B cell (primary cell): ENCODE measurements around the gene ARPC5L. TPM values are rescaled to one million over a fixed set of nuclear protein-coding genes. Genes with fewer than 3 reads are reported as not detected.

ENCODE experiments used
- ATAC-seq: fragments of 200-7000 bp; cut with Tn5 transposase; one replicate; pipeline ENCODE4 v1.10.0; 2021; ENCODE audit warnings: low read depth, mild to moderate bottlenecking, moderate number of reproducible peaks, moderate library complexity
- CTCF ChIA-PET: fragments of 350-600 bp; sonication (Branson Sonifier 250); formaldehyde crosslinking; loops from one replicate; lab custom pipeline; 2021; ENCODE audit warnings: antibody characterized with exemption, inconsistent platforms; lab: Charles Lee
- POLR2A ChIA-PET: fragments of 350-600 bp; sonication (Branson Sonifier 250); formaldehyde crosslinking; loops from one replicate; lab custom pipeline; 2021; ENCODE audit warnings: antibody characterized with exemption; lab: Charles Lee
- DNase-seq: peaks from one replicate; pipeline ENCODE4 v3.0.0; 2013
- H2AFZ ChIP-seq: 2 replicates; pipeline ENCODE4 v1.6.1; 2012; ENCODE audit warnings: mild to moderate bottlenecking, low read depth, low read length; ENCODE audit not compliant: insufficient read depth, poor library complexity, severe bottlenecking
- H3K27ac ChIP-seq, 2 donors: 1 replicate in 1 of 2; 2 replicates in 1 of 2; pipeline ENCODE4 v1.5.1; 2012 to 2013; ENCODE audit warnings: low read length in 2 of 2, mild to moderate bottlenecking in 2 of 2, moderate library complexity in 1 of 2
- H3K27me3 ChIP-seq, 4 experiments: fragments of 200-600 bp in 1 of 4; sonication (generic) in 1 of 4; replicated peaks in 1 of 4; 1 replicate in 2 of 4; 2 replicates in 2 of 4; pipeline versions ENCODE4 v1.6.1 to v1.7.0; 2013 to 2016; ENCODE audit warnings: low read length in 3 of 4, mild to moderate bottlenecking in 2 of 4, mixed read lengths in 1 of 4, moderate library complexity in 1 of 4; ENCODE audit not compliant: insufficient read depth in 4 of 4, control insufficient read depth in 3 of 4; ENCODE audit errors: control extremely low read depth in 1 of 4
- H3K36me3 ChIP-seq, 2 experiments: replicated peaks in 1 of 2; 1 replicate in 1 of 2; 2 replicates in 1 of 2; pipeline versions ENCODE4 v1.6.1 to v1.7.1; 2013; ENCODE audit warnings: low read length in 1 of 2; ENCODE audit not compliant: insufficient read depth in 2 of 2, control insufficient read depth in 1 of 2; ENCODE audit errors: control extremely low read depth in 1 of 2, extremely low read depth in 1 of 2
- H3K4me1 ChIP-seq, 2 donors: fragments of 200-600 bp in 1 of 2; sonication (generic) in 1 of 2; 1 replicate in 1 of 2; 2 replicates in 1 of 2; pipeline versions ENCODE4 v1.5.1 to v1.6.1; 2013 to 2017; ENCODE audit warnings: low read length in 2 of 2; ENCODE audit not compliant: control insufficient read depth in 2 of 2, insufficient read depth in 2 of 2
- H3K4me2 ChIP-seq: replicated peaks from 2 replicates; pipeline ENCODE3; 2012; ENCODE audit warnings: mild to moderate bottlenecking, low read depth, low read length; ENCODE audit not compliant: poor library complexity, severe bottlenecking
- H3K4me3 ChIP-seq, 5 experiments: fragments of 200-600 bp in 1 of 5; sonication (generic) in 1 of 5; 1 replicate in 3 of 5; 2 replicates in 2 of 5; pipeline versions ENCODE4 v1.5.1 to v1.7.0; 2011 to 2016; ENCODE audit warnings: low read length in 4 of 5, mild to moderate bottlenecking in 4 of 5, low read depth in 2 of 5, control low read depth in 1 of 5, moderate library complexity in 1 of 5; ENCODE audit not compliant: insufficient read depth in 1 of 5; ENCODE audit errors: control extremely low read depth in 1 of 5, extremely low read depth in 1 of 5
- H3K79me2 ChIP-seq: fragments of 200-600 bp; sonication (generic); one replicate; pipeline ENCODE4 v1.6.0; 2016; ENCODE audit warnings: low read length; ENCODE audit not compliant: control insufficient read depth, insufficient read depth
- H3K9ac ChIP-seq: fragments of 200-600 bp; sonication (generic); 2 replicates; pipeline ENCODE4 v1.6.1; 2017; ENCODE audit warnings: mild to moderate bottlenecking, low read length, moderate library complexity
- H3K9me3 ChIP-seq, 3 donors: one replicate each; pipeline versions ENCODE4 v1.6.1 to v1.7.1; 2013; ENCODE audit warnings: low read length in 2 of 3; ENCODE audit not compliant: control insufficient read depth in 2 of 3, insufficient read depth in 1 of 3; ENCODE audit errors: control extremely low read depth in 1 of 3
- H4K20me1 ChIP-seq: 2 replicates; pipeline ENCODE4 v1.6.0; 2012; ENCODE audit warnings: mild to moderate bottlenecking, low read length; ENCODE audit not compliant: insufficient read depth, control insufficient read depth, poor library complexity, severe bottlenecking
- H3K27ac Mint-ChIP-seq: one replicate; pipeline ENCODE4 v1.8.0; 2021; ENCODE audit warnings: mixed read lengths
- H3K27me3 Mint-ChIP-seq: one replicate; pipeline ENCODE4 v1.8.0; 2021; ENCODE audit warnings: mixed read lengths
- H3K4me1 Mint-ChIP-seq: one replicate; pipeline ENCODE4 v1.8.0; 2021; ENCODE audit warnings: mixed read lengths
- H3K4me3 Mint-ChIP-seq: one replicate; pipeline ENCODE4 v1.8.0; 2021; ENCODE audit warnings: mixed read lengths
- H3K9me3 Mint-ChIP-seq: one replicate; pipeline ENCODE4 v1.8.0; 2022; ENCODE audit warnings: mixed read lengths; ENCODE audit not compliant: insufficient read depth
- EZH2 ChIP-seq: IDR thresholded peaks from 2 replicates; pipeline ENCODE4 v1.6.1; 2012; ENCODE audit warnings: borderline replicate concordance, low read depth, mild to moderate bottlenecking, moderate library complexity, low read length; ENCODE audit not compliant: insufficient read depth, poor library complexity, severe bottlenecking
- WGBS: methylation state at CpG from one replicate; pipeline ENCODE4 v1.1.5; 2013; ENCODE audit warnings: missing lambda C conversion rate; ENCODE audit not compliant: insufficient coverage; 5-methylcytosine and 5-hydroxymethylcytosine counted together
- intact Hi-C: fragments of 100-400 bp; cut with micrococcal nuclease; formaldehyde crosslinking; loops from one replicate; pipeline ENCODE4 v1.10.0; 2022
- polyA plus RNA-seq: library from polyadenylated mRNA; depleted of rRNA; stranded (reverse); fragments of >200 nt; gene quantifications from 2 replicates; pipeline ENCODE4 v1.2.3, GENCODE V29; 2012
- total RNA-seq, 2 donors: library from RNA; stranded (reverse); fragments of 120-200 nt in 1 of 2; gene quantifications; 1 replicate in 1 of 2; 2 replicates in 1 of 2; pipeline versions ENCODE4 v1.2.3 to v1.2.4, GENCODE V29; 2013 to 2022
- TF ChIP-seq, protein P1 (sequence below): fragments of 200-600 bp; IDR thresholded peaks from one replicate; pipeline ENCODE4 v1.8.0; 2022; ENCODE audit warnings: antibody characterized with exemption, mild to moderate bottlenecking

Gene ARPC5L
- total and polyA plus RNA-seq, 2 donors (not counting 1 experiment from before 2014, with no cell fraction given), result 37.3 to 66.3 TPM

DNA sequence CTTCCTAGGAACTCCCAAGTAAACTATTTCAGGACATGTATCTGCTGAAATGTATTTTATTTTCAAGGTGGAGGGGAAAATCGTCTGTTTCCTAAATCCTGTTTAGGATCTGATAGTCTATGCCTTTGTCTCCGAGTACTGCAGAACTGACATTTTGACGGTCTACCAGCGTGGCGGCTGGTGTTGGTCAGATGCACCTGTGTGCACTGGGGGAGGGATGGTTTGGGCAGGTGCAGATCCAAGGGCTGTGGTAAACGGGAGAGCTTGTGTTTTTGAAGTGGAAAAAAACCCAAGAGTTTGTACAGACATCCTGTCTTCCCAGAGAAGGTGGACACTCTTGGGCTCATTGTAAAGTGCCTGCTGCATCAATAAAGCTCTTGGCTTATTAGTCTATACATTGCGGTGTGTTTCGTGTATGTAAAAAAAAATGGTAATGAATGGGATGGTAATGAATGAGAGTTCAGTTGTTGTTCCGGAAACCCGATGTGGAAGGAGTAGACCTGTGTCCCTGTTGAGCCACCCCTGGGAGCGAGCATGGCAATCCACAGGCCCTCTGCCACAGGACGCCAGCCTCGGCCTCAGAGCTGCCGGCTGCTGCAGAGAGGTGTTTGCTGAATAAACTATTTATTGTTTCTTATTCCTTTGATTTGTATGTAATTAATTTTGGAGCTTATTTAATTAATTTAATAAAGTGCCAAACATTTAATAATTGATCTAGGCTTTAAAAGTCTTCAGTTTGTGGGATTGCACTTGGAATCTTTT, 15.3 kb downstream of the ARPC5L start:
- Mint-ChIP-seq H3K4me3 (no peak overlapping the region), H3K27me3 (no peaks in the 10 kb centered on the region), H3K27ac (peak overlapping the region; percentile 47), H3K9me3 (no peaks in the 10 kb centered on the region), H3K4me1 (peaks cover 25% of the 10 kb centered on the region)
- DNase-seq (no peak), ATAC-seq (no peak)
- H3K27me3 ChIP-seq, result no peaks in the 10 kb centered on the region
- peak overlapping the region in 1 of 2 donors; percentile 31 for H3K27ac ChIP-seq
- H2AFZ ChIP-seq, result no peak overlapping the region
- no peaks in the 10 kb centered on the region for H3K9me3 ChIP-seq
- no peak overlapping the region for H3K4me2 ChIP-seq
- 93% methylated on average over 9 of the region's 14 CpGs for WGBS
- ChIA-PET CTCF (no interaction called here), POLR2A (no interaction called here)
- intact Hi-C loops, result no loop called here
- TF ChIP-seq EZH2, result no peak
- TF ChIP-seq, protein P1, sequence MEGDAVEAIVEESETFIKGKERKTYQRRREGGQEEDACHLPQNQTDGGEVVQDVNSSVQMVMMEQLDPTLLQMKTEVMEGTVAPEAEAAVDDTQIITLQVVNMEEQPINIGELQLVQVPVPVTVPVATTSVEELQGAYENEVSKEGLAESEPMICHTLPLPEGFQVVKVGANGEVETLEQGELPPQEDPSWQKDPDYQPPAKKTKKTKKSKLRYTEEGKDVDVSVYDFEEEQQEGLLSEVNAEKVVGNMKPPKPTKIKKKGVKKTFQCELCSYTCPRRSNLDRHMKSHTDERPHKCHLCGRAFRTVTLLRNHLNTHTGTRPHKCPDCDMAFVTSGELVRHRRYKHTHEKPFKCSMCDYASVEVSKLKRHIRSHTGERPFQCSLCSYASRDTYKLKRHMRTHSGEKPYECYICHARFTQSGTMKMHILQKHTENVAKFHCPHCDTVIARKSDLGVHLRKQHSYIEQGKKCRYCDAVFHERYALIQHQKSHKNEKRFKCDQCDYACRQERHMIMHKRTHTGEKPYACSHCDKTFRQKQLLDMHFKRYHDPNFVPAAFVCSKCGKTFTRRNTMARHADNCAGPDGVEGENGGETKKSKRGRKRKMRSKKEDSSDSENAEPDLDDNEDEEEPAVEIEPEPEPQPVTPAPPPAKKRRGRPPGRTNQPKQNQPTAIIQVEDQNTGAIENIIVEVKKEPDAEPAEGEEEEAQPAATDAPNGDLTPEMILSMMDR, result no peak
- H3K4me3 ChIP-seq, result no peak overlapping the region
- peaks cover 44% of the 10 kb centered on the region for H3K79me2 ChIP-seq
- peaks cover 46% of the 10 kb centered on the region for H4K20me1 ChIP-seq
- H3K4me1 ChIP-seq, result peaks cover 20 to 41% of the 10 kb centered on the region in 2 donors
- peaks cover 0 to 82% of the 10 kb centered on the region in 2 experiments for H3K36me3 ChIP-seq
- no peak overlapping the region for H3K9ac ChIP-seq

DNA sequence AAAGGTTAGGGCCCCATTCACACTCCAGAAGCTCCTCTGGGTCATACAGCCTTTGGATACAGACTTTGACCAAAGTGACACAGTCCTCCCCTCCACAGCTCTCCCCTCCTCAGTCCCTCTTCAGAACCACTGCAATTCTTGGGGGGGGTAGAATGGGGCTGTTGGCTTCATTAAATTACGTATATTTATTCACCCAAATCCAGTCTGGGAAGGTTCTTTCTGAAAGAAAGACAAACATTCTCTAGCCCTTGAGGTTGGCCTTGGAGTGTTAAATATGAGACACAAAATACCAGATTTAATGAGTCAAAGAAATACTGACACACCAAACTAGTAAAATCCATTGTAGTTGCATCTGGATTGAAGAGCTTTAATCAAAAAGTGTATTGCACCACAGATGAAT, 16.1 kb downstream of the ARPC5L start:
- H3K9me3 ChIP-seq, result no peaks in the 10 kb centered on the region
- peaks cover 43% of the 10 kb centered on the region for H4K20me1 ChIP-seq
- H3K27ac ChIP-seq, result peak overlapping the region in 1 of 2 donors; percentile 24
- peaks cover 35% of the 10 kb centered on the region for H3K79me2 ChIP-seq
- ChIA-PET CTCF (interaction anchor here (1.1 kb wide), 1 partner anchor 106 kb away, joined by 3 read pairs; no protein-coding TSS in a partner anchor), POLR2A (no interaction called here)
- no peak for DNase-seq
- H3K4me3 ChIP-seq, result no peak overlapping the region
- H3K27me3 Mint-ChIP-seq, result no peaks in the 10 kb centered on the region
- H2AFZ ChIP-seq, result no peak overlapping the region
- peaks cover 16% of the 10 kb centered on the region for H3K4me1 Mint-ChIP-seq
- no peak for ATAC-seq
- H3K4me1 ChIP-seq, result peaks cover 12 to 33% of the 10 kb centered on the region in 2 donors
- H3K27ac Mint-ChIP-seq, result no peak overlapping the region
- H3K4me3 Mint-ChIP-seq, result no peak overlapping the region
- no peak overlapping the region for H3K9ac ChIP-seq
- intact Hi-C loops, result no loop called here
- H3K9me3 Mint-ChIP-seq, result no peaks in the 10 kb centered on the region
- no peak overlapping the region for H3K4me2 ChIP-seq
- TF ChIP-seq, protein P1, result no peak
- TF ChIP-seq EZH2, result no peak
- no peaks in the 10 kb centered on the region for H3K27me3 ChIP-seq
- WGBS, result no CpG with 5 or more reads among the region's 1 CpG
- peaks cover 0 to 86% of the 10 kb centered on the region in 2 experiments for H3K36me3 ChIP-seq
